K562 (cell line): ENCODE results near the gene PHC3. TPM values are rescaled to one million over a fixed set of nuclear protein-coding genes. Genes with fewer than 3 reads are reported as not detected.

Experiments
- ARID1B ChIP-seq: fragments of 450-650 bp; IDR thresholded peaks from 2 replicates; pipeline ENCODE4 v1.6.1; 2016; ENCODE audit warnings: antibody characterized with exemption, mild to moderate bottlenecking, inconsistent platforms
- ATF7 ChIP-seq: fragments of 450-650 bp; IDR thresholded peaks from 2 replicates; pipeline ENCODE4 v1.7.1; 2014; ENCODE audit warnings: mild to moderate bottlenecking, moderate library complexity
- CREB1 ChIP-seq, 2 experiments: sonication (generic) in 1 of 2; formaldehyde crosslinking in 1 of 2; IDR thresholded peaks; 2 replicates each; pipeline versions ENCODE4 v1.6.1 to v1.8.0; 2012 to 2022; ENCODE audit warnings: inconsistent platforms in 1 of 2, mild to moderate bottlenecking in 1 of 2, missing genetic modification reagents in 1 of 2, moderate library complexity in 1 of 2
- DIDO1 ChIP-seq: fragments of 450-650 bp; IDR thresholded peaks from 2 replicates; pipeline ENCODE4 v1.6.1; 2016; ENCODE audit warnings: low read depth, missing biosample characterization, missing genetic modification characterization
- EP400 ChIP-seq: fragments of 450-650 bp; IDR thresholded peaks from 2 replicates; pipeline ENCODE4 v1.6.1; 2017; ENCODE audit warnings: antibody characterized with exemption, mild to moderate bottlenecking, moderate library complexity
- GATAD2B ChIP-seq: fragments of 450-650 bp; IDR thresholded peaks from 2 replicates; pipeline ENCODE4 v1.6.1; 2017; ENCODE audit warnings: mild to moderate bottlenecking, borderline replicate concordance
- ILK ChIP-seq: fragments of 450-650 bp; IDR thresholded peaks from 2 replicates; pipeline ENCODE4 v1.6.1; 2016; ENCODE audit warnings: missing genetic modification characterization, low read depth, mild to moderate bottlenecking, missing compliant biosample characterization, moderate library complexity, borderline replicate concordance
- KDM5B ChIP-seq: fragments of 200-600 bp; sonication (generic); IDR thresholded peaks from 2 replicates; pipeline ENCODE4 v1.6.1; 2012; ENCODE audit warnings: low read depth, mild to moderate bottlenecking, moderate library complexity, low read length, control low read depth, inconsistent platforms; ENCODE audit not compliant: insufficient replicate concordance
- NR2C1 ChIP-seq, 2 experiments: fragments of 450-650 bp; IDR thresholded peaks; 2 replicates each; pipeline ENCODE4 v1.6.1; 2017; ENCODE audit warnings: mild to moderate bottlenecking in 2 of 2, antibody characterized with exemption in 1 of 2, inconsistent platforms in 1 of 2, missing compliant biosample characterization in 1 of 2, missing genetic modification characterization in 1 of 2
- PHF8 ChIP-seq: fragments of 200-600 bp; sonication (generic); IDR thresholded peaks from 2 replicates; pipeline ENCODE4 v1.6.1; 2012; ENCODE audit warnings: mixed run types, mild to moderate bottlenecking, inconsistent platforms, low read length, moderate library complexity, borderline replicate concordance
- PML ChIP-seq: IDR thresholded peaks from 2 replicates; pipeline ENCODE4 v1.6.1; 2012; ENCODE audit warnings: low read length, inconsistent platforms
- POLR2G ChIP-seq: fragments of 200-400 bp; formaldehyde crosslinking; IDR thresholded peaks from 2 replicates; pipeline ENCODE4 v1.6.1; 2017; ENCODE audit warnings: low read depth, mild to moderate bottlenecking, antibody characterized with exemption, low read length, moderate library complexity
- PYGO2 ChIP-seq: fragments of 450-650 bp; IDR thresholded peaks from 2 replicates; pipeline ENCODE4 v1.6.1; 2016; ENCODE audit warnings: mild to moderate bottlenecking, missing genetic modification characterization, moderate library complexity, missing compliant biosample characterization
- RB1 ChIP-seq: fragments of 450-650 bp; IDR thresholded peaks from 2 replicates; pipeline ENCODE4 v1.6.1; 2017; ENCODE audit warnings: low read depth, mild to moderate bottlenecking
- SIN3B ChIP-seq: fragments of 450-650 bp; IDR thresholded peaks from 2 replicates; pipeline ENCODE4 v1.6.1; 2017; ENCODE audit warnings: low read depth, mild to moderate bottlenecking, moderate library complexity
- SIX5 ChIP-seq, 2 experiments: IDR thresholded peaks; 2 replicates each; pipeline ENCODE4 v1.6.1; 2011; ENCODE audit warnings: low read length in 2 of 2, borderline replicate concordance in 1 of 2, low read depth in 1 of 2, mild to moderate bottlenecking in 1 of 2, moderate library complexity in 1 of 2; ENCODE audit not compliant: insufficient read depth in 1 of 2
- SLC30A9 ChIP-seq: fragments of 250-450 bp; sonication (Bioruptor Pico); IDR thresholded peaks from 2 replicates; pipeline ENCODE4 v1.8.0; 2022; ENCODE audit warnings: mild to moderate bottlenecking, moderate library complexity
- SMAD4 ChIP-seq: fragments of 250-450 bp; sonication (Bioruptor Pico); conservative IDR thresholded peaks from 2 replicates; pipeline ENCODE4 v1.8.0; 2021; ENCODE audit warnings: inconsistent platforms, mild to moderate bottlenecking, moderate library complexity
- TCF3 ChIP-seq: sonication (generic); formaldehyde crosslinking; IDR thresholded peaks from 2 replicates; pipeline ENCODE4 v1.4.0; 2020; ENCODE audit warnings: mild to moderate bottlenecking, missing genetic modification reagents
- TCF7L2 ChIP-seq: fragments of 150-350 bp; IDR thresholded peaks from 2 replicates; pipeline ENCODE4 v1.6.1; 2016; ENCODE audit warnings: low read depth, mild to moderate bottlenecking, low read length, moderate library complexity
- USF1 ChIP-seq: sonication (generic); formaldehyde crosslinking; IDR thresholded peaks from 2 replicates; pipeline ENCODE4 v1.9.0; 2022; ENCODE audit warnings: mild to moderate bottlenecking, missing genetic modification reagents
- ZBTB8A ChIP-seq: fragments of 450-650 bp; IDR thresholded peaks from 2 replicates; pipeline ENCODE4 v1.6.1; 2018; ENCODE audit warnings: mild to moderate bottlenecking, moderate library complexity; ENCODE audit not compliant: partially characterized antibody
- ZNF143 ChIP-seq: sonication (generic); formaldehyde crosslinking; IDR thresholded peaks from 2 replicates; pipeline ENCODE4 v1.9.0; 2022; ENCODE audit warnings: mild to moderate bottlenecking, missing genetic modification reagents
- ZNF239 ChIP-seq: fragments of 250-450 bp; sonication (Bioruptor Pico); IDR thresholded peaks from 2 replicates; pipeline ENCODE4 v1.4.0; 2020; ENCODE audit warnings: mild to moderate bottlenecking
- ZNF3 ChIP-seq: fragments of 250-450 bp; sonication (Bioruptor Pico); IDR thresholded peaks from 2 replicates; pipeline ENCODE4 v1.5.0; 2021; ENCODE audit warnings: mild to moderate bottlenecking, moderate library complexity
- ZNF717 ChIP-seq: fragments of 250-450 bp; sonication (Bioruptor Pico); IDR thresholded peaks from 2 replicates; pipeline ENCODE4 v1.5.0; 2021
- ZNF778 ChIP-seq: fragments of 450-650 bp; formaldehyde crosslinking; IDR thresholded peaks from 2 replicates; pipeline ENCODE4 v1.4.0; 2020; ENCODE audit warnings: mild to moderate bottlenecking, moderate library complexity
- polyA plus RNA-seq, 8 experiments: library from polyadenylated mRNA; depleted of rRNA in 4 of 8; stranded (reverse) in 5 of 8; unstranded in 3 of 8; fragments of >200 nt; fragmentation: Nextera tagmentation in 2 of 8; fragmentation: Illumina TruSeq in 1 of 8; extraction: Ambion mirVana in 2 of 8; extraction: Trizol in 1 of 8; gene quantifications; 2 replicates each; pipeline versions ENCODE4 v1.2.1 to v1.2.3, GENCODE V29; 2011 to 2014; ENCODE audit warnings: inconsistent platforms in 1 of 8, missing spikeins in 1 of 8
- total RNA-seq, 7 experiments: library from RNA; depleted of rRNA in 6 of 7; stranded (reverse); fragments of >200 nt in 6 of 7; fragmentation: Illumina TruSeq in 2 of 7; extraction: Trizol in 2 of 7; gene quantifications; 2 replicates each; pipeline versions ENCODE4 v1.2.1 to v1.2.3, GENCODE V29; 2011 to 2021; ENCODE audit warnings: low replicate concordance in 1 of 7

The PHC3 gene
- total and polyA plus RNA-seq, 9 of the 15 experiments (the other 6 are each of a cell fraction or from before 2014, with no cell fraction given): 3.1 to 21.6 (median 10.5) TPM

GRCh38 chr3:170221924-170222646, 40.6 kb upstream of the PHC3 start, which contains the start of gene PRKCI (continued):
- TF ChIP-seq EP400 (peak; percentile 80), PYGO2 (tag) (0 out of 2 replicates have a peak, but pooled peaks have one; percentile 8), CREB1 (IDR thresholded peaks at IDR 0.05) (peak; percentile 31; the same call in 1 of the 2 replicates), CREB1 (CRISPR knock-in tag; IDR thresholded peaks at IDR 0.05) (peak; percentile 37; the same call in 1 of the 2 replicates), KDM5B (peak; percentile 87), SIX5 (IDR thresholded peaks at IDR 0.05; ENCODE audit: borderline replicate concordance in 1 of 2, insufficient read depth in 1 of 2, low read depth in 1 of 2, low read length in 2 of 2) (peak; percentile 75 to 80), PHF8 (peak; percentile 78; the same call in 1 of the 2 replicates), ZNF778 (CRISPR knock-in tag) (no peak), GATAD2B (no peak), ZNF717 (CRISPR knock-in tag) (no peak), PML (peak; percentile 33; the same call in 1 of the 2 replicates), USF1 (CRISPR knock-in tag) (no peak), ZNF3 (CRISPR knock-in tag) (no peak), RB1 (peak; percentile 52), POLR2G (peak; percentile 95), ZNF239 (CRISPR knock-in tag) (no peak), TCF3 (CRISPR knock-in tag) (peak; percentile 20; the same call in 1 of the 2 replicates), ILK (tag) (no peak), ZBTB8A (no peak), SIN3B (peak; percentile 16; the same call in 1 of the 2 replicates), TCF7L2 (peak; percentile 100), ATF7 (peak; percentile 100), DIDO1 (peak; percentile 64), ARID1B (peak; percentile 36), SLC30A9 (no peak), NR2C1 (IDR thresholded peaks at IDR 0.05) (peak; percentile 70), NR2C1 (tag; IDR thresholded peaks at IDR 0.05) (peak; percentile 76), SMAD4 (peak; percentile 71; the same call in 1 of the 2 replicates), ZNF143 (CRISPR knock-in tag) (peak; percentile 87)
